ENCODE data around the gene RTN4.

DNA sequence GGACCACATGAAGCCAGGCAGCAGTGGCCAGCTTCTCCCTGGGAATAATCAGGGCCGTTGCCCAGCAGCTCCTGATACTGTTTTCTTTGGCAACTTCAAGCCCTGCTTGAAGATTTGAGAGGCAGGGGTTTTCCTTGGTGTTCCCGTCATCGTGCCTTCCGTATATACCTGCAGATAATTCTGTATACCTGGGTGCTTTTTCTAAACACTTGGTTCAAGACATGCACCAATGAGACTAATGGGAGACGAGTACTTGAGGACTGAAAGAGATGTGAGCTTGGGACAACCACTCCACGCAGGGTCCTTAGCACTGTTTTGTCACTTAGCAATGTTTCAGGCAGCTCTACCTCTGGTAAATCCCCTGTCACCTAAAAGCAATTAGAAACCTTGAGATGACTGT, 118.8 kb downstream of the RTN4 start:
- TF ChIP-seq, protein P1, sequence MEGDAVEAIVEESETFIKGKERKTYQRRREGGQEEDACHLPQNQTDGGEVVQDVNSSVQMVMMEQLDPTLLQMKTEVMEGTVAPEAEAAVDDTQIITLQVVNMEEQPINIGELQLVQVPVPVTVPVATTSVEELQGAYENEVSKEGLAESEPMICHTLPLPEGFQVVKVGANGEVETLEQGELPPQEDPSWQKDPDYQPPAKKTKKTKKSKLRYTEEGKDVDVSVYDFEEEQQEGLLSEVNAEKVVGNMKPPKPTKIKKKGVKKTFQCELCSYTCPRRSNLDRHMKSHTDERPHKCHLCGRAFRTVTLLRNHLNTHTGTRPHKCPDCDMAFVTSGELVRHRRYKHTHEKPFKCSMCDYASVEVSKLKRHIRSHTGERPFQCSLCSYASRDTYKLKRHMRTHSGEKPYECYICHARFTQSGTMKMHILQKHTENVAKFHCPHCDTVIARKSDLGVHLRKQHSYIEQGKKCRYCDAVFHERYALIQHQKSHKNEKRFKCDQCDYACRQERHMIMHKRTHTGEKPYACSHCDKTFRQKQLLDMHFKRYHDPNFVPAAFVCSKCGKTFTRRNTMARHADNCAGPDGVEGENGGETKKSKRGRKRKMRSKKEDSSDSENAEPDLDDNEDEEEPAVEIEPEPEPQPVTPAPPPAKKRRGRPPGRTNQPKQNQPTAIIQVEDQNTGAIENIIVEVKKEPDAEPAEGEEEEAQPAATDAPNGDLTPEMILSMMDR (IDR thresholded peaks at IDR 0.05; ENCODE audit: low read depth, low read length) = no peak
- no peak for TF ChIP-seq EZH2phosphoT487 (IDR thresholded peaks at IDR 0.05; ENCODE audit: low read depth)

All from OCI-LY3 (cell line).